ENCODE measurements around the gene PRPS2.

The PRPS2 gene

DNA sequence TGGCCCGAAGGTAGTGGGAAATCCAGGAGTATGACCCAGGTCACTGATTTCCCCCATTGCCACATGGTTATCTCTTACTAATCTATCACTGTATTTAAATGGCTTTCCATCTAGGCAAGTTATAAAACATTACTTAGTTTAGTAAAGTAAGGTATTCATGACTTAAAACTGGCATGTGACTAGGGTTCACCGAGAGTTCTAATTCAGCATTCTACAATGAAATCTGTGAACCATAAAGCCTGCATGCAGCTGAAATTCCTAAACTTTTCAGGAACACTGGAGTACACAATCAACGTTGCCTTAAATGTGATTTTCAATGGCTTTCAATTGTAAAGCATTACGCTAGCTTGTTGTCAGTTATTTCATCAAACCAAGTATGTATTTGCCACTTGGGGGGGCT lies 22.7 kb upstream of the PRPS2 start:
- no peak for DNase-seq (ENCODE audit: low read depth)
- no peak overlapping the region for H3K4me3 ChIP-seq (ENCODE audit: low read depth, low read length)
- TF ChIP-seq, protein P1, sequence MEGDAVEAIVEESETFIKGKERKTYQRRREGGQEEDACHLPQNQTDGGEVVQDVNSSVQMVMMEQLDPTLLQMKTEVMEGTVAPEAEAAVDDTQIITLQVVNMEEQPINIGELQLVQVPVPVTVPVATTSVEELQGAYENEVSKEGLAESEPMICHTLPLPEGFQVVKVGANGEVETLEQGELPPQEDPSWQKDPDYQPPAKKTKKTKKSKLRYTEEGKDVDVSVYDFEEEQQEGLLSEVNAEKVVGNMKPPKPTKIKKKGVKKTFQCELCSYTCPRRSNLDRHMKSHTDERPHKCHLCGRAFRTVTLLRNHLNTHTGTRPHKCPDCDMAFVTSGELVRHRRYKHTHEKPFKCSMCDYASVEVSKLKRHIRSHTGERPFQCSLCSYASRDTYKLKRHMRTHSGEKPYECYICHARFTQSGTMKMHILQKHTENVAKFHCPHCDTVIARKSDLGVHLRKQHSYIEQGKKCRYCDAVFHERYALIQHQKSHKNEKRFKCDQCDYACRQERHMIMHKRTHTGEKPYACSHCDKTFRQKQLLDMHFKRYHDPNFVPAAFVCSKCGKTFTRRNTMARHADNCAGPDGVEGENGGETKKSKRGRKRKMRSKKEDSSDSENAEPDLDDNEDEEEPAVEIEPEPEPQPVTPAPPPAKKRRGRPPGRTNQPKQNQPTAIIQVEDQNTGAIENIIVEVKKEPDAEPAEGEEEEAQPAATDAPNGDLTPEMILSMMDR (IDR thresholded peaks at IDR 0.05; ENCODE audit: low read depth, low read length, missing control alignments): no peak

DNA sequence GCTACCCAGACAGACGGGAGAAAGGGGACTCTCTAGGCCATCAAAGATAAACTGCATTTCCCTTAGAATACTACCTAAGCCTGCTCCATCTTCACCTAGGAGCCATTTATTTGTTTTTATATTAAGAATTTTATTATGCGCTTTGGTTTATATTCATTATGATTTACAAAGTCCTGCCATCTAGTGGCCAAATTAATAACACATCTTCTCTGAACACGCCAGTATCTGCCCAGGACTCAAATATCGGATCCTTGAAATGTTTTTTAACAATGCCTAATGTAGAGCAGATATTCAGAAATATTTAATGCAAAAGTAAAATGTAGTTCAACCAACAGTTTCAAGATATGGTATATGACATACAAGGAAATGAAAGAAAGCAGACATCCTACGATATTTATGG lies 20.8 kb upstream of the PRPS2 start:
- H3K4me3 ChIP-seq (ENCODE audit: low read depth, low read length): no peak overlapping the region
- TF ChIP-seq, protein P1 (IDR thresholded peaks at IDR 0.05; ENCODE audit: low read depth, low read length, missing control alignments): peak; percentile 29
- DNase-seq (ENCODE audit: low read depth): no peak

DNA sequence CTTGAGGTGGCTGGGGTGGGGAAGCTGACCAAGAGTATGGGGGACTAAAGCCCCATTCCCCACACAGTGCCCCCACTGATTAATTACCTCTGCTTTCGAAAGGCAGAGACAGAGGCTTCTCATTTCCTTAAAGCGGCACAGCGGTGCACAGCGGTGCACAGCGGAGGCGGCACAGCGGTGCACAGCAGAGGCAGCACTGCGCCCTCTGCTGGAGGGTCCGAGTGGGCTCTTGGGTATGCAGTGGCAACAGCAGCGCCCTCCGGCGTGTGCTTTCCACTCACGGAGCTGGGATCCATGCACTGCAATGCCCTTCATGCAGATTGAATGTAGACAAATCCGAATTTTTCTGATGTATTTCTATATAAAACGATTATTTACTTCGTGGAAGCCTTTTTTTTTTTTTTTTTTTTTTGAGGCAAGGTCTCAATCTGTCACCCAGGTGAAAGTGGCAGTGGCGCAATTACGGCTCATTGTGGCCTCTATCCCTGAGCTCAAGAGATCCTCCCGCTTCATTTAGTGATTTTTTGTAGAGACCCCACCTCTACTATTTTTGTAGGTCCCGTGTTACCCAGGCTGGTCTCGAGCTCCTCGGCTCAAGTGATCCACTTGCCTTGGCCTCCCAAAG lies 19.7 kb upstream of the PRPS2 start:
- H3K4me3 ChIP-seq (ENCODE audit: low read depth, low read length): no peak overlapping the region
- peak; percentile 41 for DNase-seq (ENCODE audit: low read depth)
- TF ChIP-seq, protein P1 (IDR thresholded peaks at IDR 0.05; ENCODE audit: low read depth, low read length, missing control alignments): peak; percentile 87

DNA sequence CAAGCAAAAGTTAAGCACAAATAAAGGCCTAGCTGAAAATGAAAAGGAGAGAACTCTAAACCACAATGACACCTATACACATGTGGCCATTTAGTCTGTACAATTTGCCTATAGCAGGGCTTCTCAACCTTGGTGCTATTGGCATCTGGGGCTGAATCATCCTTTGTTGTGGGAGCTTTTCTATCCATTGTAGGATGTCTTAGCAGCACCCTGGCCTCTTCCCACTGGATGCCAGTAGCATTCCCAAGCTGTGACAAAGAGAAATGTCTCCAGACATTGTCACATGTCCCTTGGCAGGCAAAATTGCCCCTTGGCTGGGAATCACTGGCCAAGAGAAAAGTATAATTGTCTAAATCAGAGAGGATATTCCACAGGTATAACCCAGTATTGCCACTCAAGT lies 13.5 kb upstream of the PRPS2 start:
- TF ChIP-seq, protein P1 (IDR thresholded peaks at IDR 0.05; ENCODE audit: low read depth, low read length, missing control alignments): no peak
- no peak for DNase-seq (ENCODE audit: low read depth)
- no peak overlapping the region for H3K4me3 ChIP-seq (ENCODE audit: low read depth, low read length)

DNA sequence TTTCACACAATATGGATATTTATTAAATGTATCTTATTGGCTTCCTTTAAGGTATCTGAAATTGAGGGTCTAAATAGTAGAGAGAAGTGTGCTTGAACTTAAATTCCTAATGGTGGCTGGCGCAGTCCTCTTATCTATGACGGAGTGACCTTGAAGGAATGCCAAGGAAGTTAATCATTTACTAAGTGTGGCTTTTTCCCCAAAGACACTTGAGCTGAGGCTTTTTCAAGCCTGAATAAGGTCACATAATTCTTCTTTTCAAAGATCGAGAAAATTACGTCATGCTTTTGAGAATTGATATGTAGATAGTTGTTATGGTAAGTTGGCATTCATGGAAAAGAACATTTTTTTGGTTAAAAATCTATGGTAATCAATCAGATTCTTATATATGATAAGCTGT lies 11.7 kb upstream of the PRPS2 start:
- TF ChIP-seq, protein P1 (IDR thresholded peaks at IDR 0.05; ENCODE audit: low read depth, low read length, missing control alignments): no peak
- DNase-seq (ENCODE audit: low read depth): no peak
- H3K4me3 ChIP-seq (ENCODE audit: low read depth, low read length): no peak overlapping the region

DNA sequence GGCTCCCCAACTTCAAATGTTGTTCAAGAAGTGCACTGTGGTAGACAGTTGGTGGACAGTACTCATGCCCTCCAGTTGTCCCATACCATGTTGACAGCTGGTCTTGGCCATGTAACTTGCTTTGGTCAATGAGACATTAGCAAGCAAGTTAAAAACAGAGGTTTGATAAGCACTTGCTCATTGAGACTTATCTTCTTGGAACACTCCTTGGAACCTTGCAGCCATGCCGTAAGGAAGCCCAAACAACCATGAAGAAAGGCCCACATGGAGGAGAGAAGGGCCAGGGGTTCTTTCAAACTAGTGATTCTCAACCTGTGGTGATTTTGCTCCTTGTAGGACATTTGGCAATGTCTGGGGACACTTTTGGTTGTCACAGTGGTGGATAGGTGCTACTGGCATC lies 2.6 kb upstream of the PRPS2 start:
- no peak for DNase-seq (ENCODE audit: low read depth)
- TF ChIP-seq, protein P1 (IDR thresholded peaks at IDR 0.05; ENCODE audit: low read depth, low read length, missing control alignments): no peak
- H3K4me3 ChIP-seq (ENCODE audit: low read depth, low read length): no peak overlapping the region

DNA sequence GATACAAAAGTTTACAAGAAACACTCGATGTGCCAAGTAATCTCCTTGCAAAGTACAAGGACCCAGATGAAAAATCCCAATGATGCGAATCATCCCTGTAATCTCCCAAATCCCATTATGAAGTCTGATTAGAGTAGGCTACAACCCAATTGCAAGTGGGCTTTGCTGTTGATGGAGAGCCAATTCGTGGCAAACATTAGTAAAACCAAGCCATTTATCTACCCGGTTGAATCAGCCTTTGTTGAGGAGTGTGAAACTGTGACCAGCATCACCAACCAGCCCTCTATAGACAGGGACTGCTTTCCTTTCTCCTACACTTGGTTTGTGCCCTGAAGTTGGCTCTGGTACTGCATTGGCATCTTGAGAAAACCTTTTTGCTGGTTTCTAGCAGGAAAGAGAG lies 1.2 kb upstream of the PRPS2 start:
- no peak overlapping the region for H3K4me3 ChIP-seq (ENCODE audit: low read depth, low read length)
- no peak for DNase-seq (ENCODE audit: low read depth)
- TF ChIP-seq, protein P1 (IDR thresholded peaks at IDR 0.05; ENCODE audit: low read depth, low read length, missing control alignments): no peak
